Measurements from ENCODE around the gene ELL.

- TF ChIP-seq CTCF (IDR thresholded peaks at IDR 0.05; ENCODE audit: insufficient read depth, low read length, poor library complexity, severe bottlenecking) (no peak), EZH2phosphoT487 (conservative IDR thresholded peaks at IDR 0.05; ENCODE audit: low read length) (no peak)
Observed at GRCh38 chr19:18460900-18461299, 61.0 kb downstream of the ELL start.
